HPDE6-E6E7 (cell line): ENCODE results near the gene SLC48A1.
"Not testable (repeated sequence)": the region's sequence is repeated elsewhere in the genome, so short reads cannot be mapped to it uniquely, and the experiment has no call there.

ENCODE experiments used
- DNase-seq: peaks from one replicate; pipeline ENCODE4 v3.0.0; 2011; ENCODE audit warnings: missing footprints; ENCODE audit errors: extremely low spot score

The SLC48A1 gene

GRCh38 chr12:47811581-47812484 is 38.8 kb downstream of the SLC48A1 start:
- no peak for DNase-seq

GRCh38 chr12:47812797-47813510 is 39.9 kb downstream of the SLC48A1 start:
- DNase-seq: peak; percentile 88

GRCh38 chr12:47813511-47814196 is 40.6 kb downstream of the SLC48A1 start:
- no peak for DNase-seq

GRCh38 chr12:47814539-47815170 is 41.6 kb downstream of the SLC48A1 start:
- no peak for DNase-seq

- DNase-seq: not testable (repeated sequence)
These were observed 42.4 kb downstream of the SLC48A1 start for GRCh38 chr12:47815447-47815846.

GRCh38 chr12:47816403-47817271 is 43.6 kb downstream of the SLC48A1 start:
- no peak for DNase-seq

GRCh38 chr12:47817272-47818006 is 44.4 kb downstream of the SLC48A1 start:
- DNase-seq: no peak

- no peak for DNase-seq
These were observed 45.0 kb downstream of the SLC48A1 start for GRCh38 chr12:47818007-47818376.

GRCh38 chr12:47818467-47819137 is 45.6 kb downstream of the SLC48A1 start:
- no peak for DNase-seq

GRCh38 chr12:47819138-47819895 is 46.3 kb downstream of the SLC48A1 start:
- DNase-seq: no peak

- no peak for DNase-seq
These were observed 47.0 kb downstream of the SLC48A1 start, which contains the start of gene HDAC7 for GRCh38 chr12:47819896-47820630. Gene HDAC7, minus strand, starts transcription at chr12:47819903. Its CDS starts 118 bp downstream, at chr12:47819785.

- DNase-seq: no peak
These were observed 47.8 kb downstream of the SLC48A1 start for GRCh38 chr12:47820631-47821345.

- no peak for DNase-seq
These were observed 48.3 kb downstream of the SLC48A1 start for GRCh38 chr12:47821346-47821706.

GRCh38 chr12:47822401-47822800 is 49.4 kb downstream of the SLC48A1 start:
- no peak for DNase-seq

GRCh38 chr12:47822863-47823262 is 49.8 kb downstream of the SLC48A1 start:
- DNase-seq: no peak

- no peak for DNase-seq
These were observed 50.5 kb downstream of the SLC48A1 start for GRCh38 chr12:47823422-47824086.

GRCh38 chr12:47824198-47824597 is 51.2 kb downstream of the SLC48A1 start:
- DNase-seq: no peak
